Stimulated activated naive B cell treated with anti-CD40 and anti-IgM and Interleukin-4, amounts not matched to agents 10 μg/mL and 1 μg/mL and 100 μg/mL, for 72 hours (primary cell): ENCODE data around the gene CDC42EP4.

ENCODE experiments used
- ATAC-seq, 2 donors: fragments of 150-1000 bp; cut with Tn5 transposase; replicated peaks; 2 replicates each; pipeline ENCODE4 v1.10.0; 2021; ENCODE audit warnings: moderate library complexity in 1 of 2
- DNase-seq: peaks from one replicate; pipeline ENCODE4 v3.0.0; 2021
- H3K27ac Mint-ChIP-seq: one replicate; pipeline ENCODE4 v1.8.0; 2022; ENCODE audit warnings: mild to moderate bottlenecking, mixed read lengths
- H3K27me3 Mint-ChIP-seq, 2 donors: one replicate each; pipeline ENCODE4 v1.8.0; 2022; ENCODE audit warnings: mixed read lengths in 2 of 2
- H3K36me3 Mint-ChIP-seq, 2 donors: one replicate each; pipeline ENCODE4 v1.8.0; 2022; ENCODE audit warnings: mixed read lengths in 2 of 2, mild to moderate bottlenecking in 1 of 2
- H3K4me1 Mint-ChIP-seq, 2 donors: one replicate each; pipeline ENCODE4 v1.8.0; 2022; ENCODE audit warnings: mixed read lengths in 2 of 2, mild to moderate bottlenecking in 1 of 2
- H3K4me3 Mint-ChIP-seq, 2 donors: one replicate each; pipeline ENCODE4 v1.8.0; 2022; ENCODE audit warnings: mild to moderate bottlenecking in 2 of 2, mixed read lengths in 2 of 2, moderate library complexity in 1 of 2
- H3K9me3 Mint-ChIP-seq, 2 donors: one replicate each; pipeline ENCODE4 v1.8.0; 2022; ENCODE audit warnings: mixed read lengths in 2 of 2, mild to moderate bottlenecking in 1 of 2

Gene CDC42EP4, protein sequence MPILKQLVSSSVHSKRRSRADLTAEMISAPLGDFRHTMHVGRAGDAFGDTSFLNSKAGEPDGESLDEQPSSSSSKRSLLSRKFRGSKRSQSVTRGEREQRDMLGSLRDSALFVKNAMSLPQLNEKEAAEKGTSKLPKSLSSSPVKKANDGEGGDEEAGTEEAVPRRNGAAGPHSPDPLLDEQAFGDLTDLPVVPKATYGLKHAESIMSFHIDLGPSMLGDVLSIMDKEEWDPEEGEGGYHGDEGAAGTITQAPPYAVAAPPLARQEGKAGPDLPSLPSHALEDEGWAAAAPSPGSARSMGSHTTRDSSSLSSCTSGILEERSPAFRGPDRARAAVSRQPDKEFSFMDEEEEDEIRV

DNA sequence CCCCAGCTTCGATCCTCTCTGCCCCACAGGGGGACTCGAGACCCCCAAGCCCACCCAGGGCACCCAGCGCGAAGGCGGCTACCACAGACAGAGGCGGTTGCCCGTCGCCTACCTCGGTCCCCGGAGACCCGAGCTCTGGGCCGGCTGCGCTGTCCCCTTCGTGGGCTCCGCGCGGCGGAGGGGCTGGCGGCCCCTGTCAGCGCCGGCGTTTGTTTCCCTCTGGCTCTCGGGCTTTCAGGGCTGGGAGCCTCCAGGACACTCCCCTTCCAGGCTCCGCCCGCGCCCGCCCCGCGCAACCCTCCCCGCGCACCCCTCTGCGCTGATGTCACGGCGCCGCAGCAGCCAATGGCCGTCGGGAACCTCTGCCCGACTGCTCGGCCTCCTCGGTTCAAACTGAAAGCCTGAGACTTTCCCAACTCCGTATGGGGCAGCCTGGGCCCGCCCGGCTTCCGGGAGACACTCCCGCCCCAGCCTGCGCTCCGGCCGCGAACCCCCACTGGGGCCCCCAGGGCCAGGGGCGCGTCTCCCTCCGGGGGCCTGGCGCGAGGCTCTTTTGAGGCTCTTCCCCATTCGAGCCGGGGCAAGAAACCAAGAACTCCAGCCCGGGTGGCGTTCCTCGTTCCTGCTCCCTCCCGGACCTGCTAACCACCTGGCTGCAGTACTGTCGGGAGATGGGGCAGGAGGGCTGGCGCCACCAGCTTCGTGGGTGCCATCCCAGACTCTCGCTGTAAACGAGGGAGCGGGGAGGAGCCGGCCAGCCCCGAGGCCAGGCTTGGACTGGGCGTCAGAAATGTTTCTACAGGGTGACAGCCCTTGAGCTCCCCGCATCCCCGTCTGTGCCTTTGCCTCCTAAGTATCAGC, at the start of gene CDC42EP4:
Gene CDC42EP4, minus strand, starts transcription at position 221 of the 861 bp plus-strand sequence. CDS start 25,501 bp downstream, outside the sequence.
- Mint-ChIP-seq H3K27me3 (peaks cover 9 to 21% of the 10 kb centered on the region in 2 donors), H3K4me3 (peak within 1 kb of the TSS; percentile 83 to 86), H3K36me3 (no peaks in the 10 kb centered on the region), H3K27ac (no peak within 1 kb of the TSS), H3K9me3 (no peaks in the 10 kb centered on the region), H3K4me1 (peaks cover 18 to 30% of the 10 kb centered on the region in 2 donors)
- ATAC-seq (peak; percentile 88 to 89), DNase-seq (peak; percentile 71)

DNA sequence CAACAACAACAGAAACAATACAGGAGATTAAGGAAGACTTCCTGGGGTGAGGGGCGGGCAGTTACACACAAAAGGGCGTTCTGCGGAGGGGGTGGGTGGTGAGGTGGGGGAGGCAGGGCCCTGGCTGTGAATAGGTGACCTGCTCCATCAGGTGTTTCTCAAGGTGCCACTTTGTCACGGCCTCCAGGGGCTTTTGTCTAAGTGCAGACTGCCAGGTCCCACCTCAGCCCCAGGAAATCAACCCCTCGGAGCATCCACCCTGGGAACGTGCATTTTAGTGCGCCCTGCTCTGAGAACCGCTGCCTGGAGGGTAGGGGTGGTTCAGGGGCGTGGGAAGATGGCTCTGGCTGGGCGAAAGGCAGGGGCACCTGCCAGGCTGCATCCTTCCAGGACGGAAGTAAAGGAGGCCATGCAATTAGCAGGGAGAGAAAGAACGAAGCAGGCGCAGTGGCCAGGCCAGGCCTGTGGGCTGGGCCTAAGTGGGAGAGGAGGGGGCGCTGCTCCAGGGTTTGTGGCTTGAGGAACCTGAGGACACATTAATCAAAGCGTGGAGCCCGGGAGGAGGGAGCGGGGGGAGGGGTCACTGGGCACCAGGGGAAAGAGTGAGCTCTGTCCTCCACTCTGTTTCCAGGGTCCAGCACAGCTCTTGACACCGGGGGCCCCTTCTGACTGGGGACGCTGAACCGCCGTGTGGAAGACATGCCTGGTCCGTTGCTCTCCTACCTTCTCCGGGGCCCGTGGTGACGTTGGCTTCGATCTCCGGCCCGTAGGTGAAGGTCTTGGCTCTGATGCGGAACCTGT, 49.4 kb upstream of the CDC42EP4 start:
- DNase-seq, result no peak
- no peaks in the 10 kb centered on the region for H3K27me3 Mint-ChIP-seq
- H3K9me3 Mint-ChIP-seq, result no peaks in the 10 kb centered on the region
- no peak for ATAC-seq
- H3K27ac Mint-ChIP-seq, result no peak overlapping the region
- peaks cover 13 to 14% of the 10 kb centered on the region in 2 donors for H3K36me3 Mint-ChIP-seq
- peaks cover 0 to 3% of the 10 kb centered on the region in 2 donors for H3K4me1 Mint-ChIP-seq
- no peak overlapping the region for H3K4me3 Mint-ChIP-seq

DNA sequence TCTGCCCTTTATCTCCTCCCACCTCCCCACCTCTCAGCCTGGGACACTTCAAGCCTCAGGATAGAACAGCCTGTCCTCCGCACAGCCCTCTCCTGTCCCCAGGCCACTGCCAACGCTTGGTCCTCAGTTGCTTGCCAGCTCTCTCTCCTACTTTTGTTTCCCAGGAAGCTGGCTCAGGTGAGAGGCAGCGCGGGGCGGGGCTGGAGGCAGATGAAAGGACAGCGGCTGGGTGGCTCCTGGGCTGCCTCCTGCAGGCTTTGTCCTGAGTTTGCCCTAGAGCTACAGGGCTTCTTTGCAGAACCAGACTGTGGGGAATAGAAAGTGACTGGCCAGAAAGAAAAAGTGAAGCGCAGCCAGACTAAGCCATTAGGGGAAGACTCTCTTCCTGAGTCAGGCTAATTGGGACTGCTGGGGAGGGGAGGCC, 48.2 kb upstream of the CDC42EP4 start:
- H3K27ac Mint-ChIP-seq, result no peak overlapping the region
- no peaks in the 10 kb centered on the region for H3K9me3 Mint-ChIP-seq
- ATAC-seq (no peak), DNase-seq (no peak)
- peaks cover 0 to 2% of the 10 kb centered on the region in 2 donors for H3K4me1 Mint-ChIP-seq
- peaks cover 6 to 9% of the 10 kb centered on the region in 2 donors for H3K36me3 Mint-ChIP-seq
- no peak overlapping the region for H3K4me3 Mint-ChIP-seq
- H3K27me3 Mint-ChIP-seq, result no peaks in the 10 kb centered on the region

DNA sequence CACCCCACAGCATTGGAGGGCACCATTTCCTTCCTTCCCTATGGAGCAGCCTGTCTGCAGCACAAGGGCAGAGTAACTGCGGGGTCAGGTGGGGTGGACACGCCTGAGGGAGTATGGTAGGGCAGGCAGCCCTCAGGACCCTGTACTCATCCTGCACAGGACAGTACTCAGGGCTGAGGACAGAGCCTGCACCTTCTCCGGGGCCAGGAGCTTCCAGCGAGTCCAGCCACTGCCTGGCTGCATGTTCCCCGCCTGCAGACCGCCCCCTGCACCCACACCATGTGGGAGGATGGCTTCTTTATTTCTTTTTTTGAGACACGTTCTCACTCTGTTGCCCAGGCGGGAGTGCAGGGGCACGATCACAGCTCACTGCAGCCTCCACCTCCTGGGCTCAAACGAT, 47.6 kb upstream of the CDC42EP4 start:
- H3K4me3 Mint-ChIP-seq, result no peak overlapping the region
- no peak overlapping the region for H3K27ac Mint-ChIP-seq
- no peaks in the 10 kb centered on the region for H3K27me3 Mint-ChIP-seq
- ATAC-seq (no peak), DNase-seq (no peak)
- H3K4me1 Mint-ChIP-seq, result peaks cover 0 to 2% of the 10 kb centered on the region in 2 donors
- H3K36me3 Mint-ChIP-seq, result peaks cover 3 to 6% of the 10 kb centered on the region in 2 donors
- H3K9me3 Mint-ChIP-seq, result no peaks in the 10 kb centered on the region

DNA sequence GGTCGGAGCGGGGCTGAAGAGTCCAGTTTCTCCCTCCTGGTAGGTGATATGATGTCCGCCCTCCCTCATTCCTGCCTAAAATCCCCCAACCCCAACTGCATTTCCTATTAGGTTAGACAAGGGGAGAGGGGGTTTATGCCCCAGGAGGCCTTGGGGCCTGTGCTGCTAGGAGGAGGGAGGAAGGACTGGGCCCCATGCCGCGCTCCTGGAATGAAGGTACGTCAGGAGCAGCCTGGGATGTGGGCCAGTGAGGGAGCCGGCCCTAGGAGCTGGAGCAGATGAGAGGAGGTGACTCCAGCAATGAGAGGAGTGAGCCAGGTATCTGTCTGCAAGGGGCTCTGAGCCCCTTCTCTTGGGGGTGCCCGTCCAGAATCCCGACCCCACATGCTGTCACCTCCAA, 46.9 kb upstream of the CDC42EP4 start:
- ATAC-seq (no peak), DNase-seq (no peak)
- Mint-ChIP-seq H3K4me1 (peaks cover 0 to 2% of the 10 kb centered on the region in 2 donors), H3K27ac (no peak overlapping the region), H3K36me3 (peaks cover 3 to 6% of the 10 kb centered on the region in 2 donors), H3K4me3 (no peak overlapping the region), H3K9me3 (no peaks in the 10 kb centered on the region), H3K27me3 (no peaks in the 10 kb centered on the region)

DNA sequence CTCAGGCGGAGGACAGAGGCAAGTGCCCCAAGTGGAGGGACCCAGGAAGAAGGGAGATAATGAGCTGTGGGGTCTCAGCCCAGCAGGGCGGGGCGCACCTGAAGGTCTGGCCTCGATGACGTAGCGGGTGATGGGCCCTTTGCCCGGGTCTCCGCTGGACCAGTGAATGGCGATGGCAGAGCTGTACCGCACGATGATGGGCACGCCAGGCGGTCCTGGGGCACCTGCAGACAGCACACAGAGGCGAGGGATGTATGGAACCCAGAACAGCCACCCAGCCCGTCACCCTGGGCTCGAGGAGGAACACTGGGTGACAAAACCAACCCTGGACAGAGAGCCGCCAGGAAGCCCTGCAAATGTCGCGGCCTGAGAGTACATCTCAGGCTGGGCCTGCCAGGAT, 46.2 kb upstream of the CDC42EP4 start:
- H3K27ac Mint-ChIP-seq, result no peak overlapping the region
- no peak overlapping the region for H3K4me3 Mint-ChIP-seq
- H3K9me3 Mint-ChIP-seq, result no peaks in the 10 kb centered on the region
- H3K27me3 Mint-ChIP-seq, result no peaks in the 10 kb centered on the region
- peaks cover 3 to 6% of the 10 kb centered on the region in 2 donors for H3K36me3 Mint-ChIP-seq
- H3K4me1 Mint-ChIP-seq, result peaks cover 0 to 2% of the 10 kb centered on the region in 2 donors
- DNase-seq, result no peak
- no peak for ATAC-seq

DNA sequence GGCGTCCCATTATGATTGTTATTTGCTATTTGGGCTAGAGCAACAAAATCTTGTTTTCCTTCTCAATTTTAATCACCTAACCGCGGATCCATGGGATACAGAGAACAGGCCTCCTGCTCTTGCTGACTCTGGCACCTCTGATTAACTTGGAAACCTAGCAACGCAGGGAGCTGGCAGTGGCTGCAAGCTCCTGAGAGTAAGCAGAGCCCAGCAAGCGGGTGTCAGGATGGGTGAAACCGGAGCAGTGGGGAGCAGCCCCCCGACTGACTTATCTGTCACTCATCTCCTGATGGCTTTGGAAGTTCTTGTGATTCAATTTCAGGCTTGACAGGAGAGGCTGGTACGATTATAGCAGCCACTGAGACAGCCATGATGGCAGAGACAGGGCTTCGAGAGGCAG, 45.5 kb upstream of the CDC42EP4 start:
- no peak overlapping the region for H3K4me3 Mint-ChIP-seq
- H3K27ac Mint-ChIP-seq, result no peak overlapping the region
- no peaks in the 10 kb centered on the region for H3K27me3 Mint-ChIP-seq
- H3K36me3 Mint-ChIP-seq, result peaks cover 5 to 8% of the 10 kb centered on the region in 2 donors
- peaks cover 0 to 2% of the 10 kb centered on the region in 2 donors for H3K4me1 Mint-ChIP-seq
- H3K9me3 Mint-ChIP-seq, result no peaks in the 10 kb centered on the region
- DNase-seq (no peak), ATAC-seq (no peak)

DNA sequence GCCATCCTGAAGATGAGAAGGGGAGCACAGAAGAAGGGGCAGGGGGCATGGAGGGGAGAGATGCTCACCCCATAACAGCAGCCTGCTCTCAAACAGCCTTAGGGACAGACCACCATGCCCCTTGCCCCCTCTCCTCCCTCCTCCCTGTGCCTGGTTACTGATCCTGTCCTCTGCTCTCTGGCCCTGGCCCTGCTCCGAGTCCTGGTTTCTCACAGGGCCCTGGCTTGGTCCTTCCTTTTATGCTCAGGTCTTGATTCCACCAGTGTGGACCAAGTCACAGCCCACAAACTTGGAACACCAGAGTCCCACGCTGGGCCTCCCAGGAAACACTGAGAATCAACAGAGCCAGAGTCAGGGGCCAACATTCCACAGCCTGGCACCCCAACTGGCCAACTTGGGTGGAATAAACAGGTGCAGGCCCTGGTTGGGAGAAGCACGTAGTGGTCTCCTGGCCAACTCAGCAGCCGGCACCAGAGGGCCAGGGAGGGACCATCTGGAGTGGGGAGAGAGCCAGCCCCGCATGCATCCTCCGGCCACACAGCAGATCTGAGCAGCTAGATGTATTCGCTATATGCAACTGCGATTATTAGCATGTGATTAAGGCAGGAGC, 44.9 kb upstream of the CDC42EP4 start:
- H3K27ac Mint-ChIP-seq, result peak overlapping the region; percentile 81
- no peaks in the 10 kb centered on the region for H3K27me3 Mint-ChIP-seq
- H3K4me3 Mint-ChIP-seq, result no peak overlapping the region
- DNase-seq, result no peak
- peaks cover 0 to 2% of the 10 kb centered on the region in 2 donors for H3K4me1 Mint-ChIP-seq
- no peaks in the 10 kb centered on the region for H3K9me3 Mint-ChIP-seq
- ATAC-seq, result no peak
- peaks cover 10 to 11% of the 10 kb centered on the region in 2 donors for H3K36me3 Mint-ChIP-seq

DNA sequence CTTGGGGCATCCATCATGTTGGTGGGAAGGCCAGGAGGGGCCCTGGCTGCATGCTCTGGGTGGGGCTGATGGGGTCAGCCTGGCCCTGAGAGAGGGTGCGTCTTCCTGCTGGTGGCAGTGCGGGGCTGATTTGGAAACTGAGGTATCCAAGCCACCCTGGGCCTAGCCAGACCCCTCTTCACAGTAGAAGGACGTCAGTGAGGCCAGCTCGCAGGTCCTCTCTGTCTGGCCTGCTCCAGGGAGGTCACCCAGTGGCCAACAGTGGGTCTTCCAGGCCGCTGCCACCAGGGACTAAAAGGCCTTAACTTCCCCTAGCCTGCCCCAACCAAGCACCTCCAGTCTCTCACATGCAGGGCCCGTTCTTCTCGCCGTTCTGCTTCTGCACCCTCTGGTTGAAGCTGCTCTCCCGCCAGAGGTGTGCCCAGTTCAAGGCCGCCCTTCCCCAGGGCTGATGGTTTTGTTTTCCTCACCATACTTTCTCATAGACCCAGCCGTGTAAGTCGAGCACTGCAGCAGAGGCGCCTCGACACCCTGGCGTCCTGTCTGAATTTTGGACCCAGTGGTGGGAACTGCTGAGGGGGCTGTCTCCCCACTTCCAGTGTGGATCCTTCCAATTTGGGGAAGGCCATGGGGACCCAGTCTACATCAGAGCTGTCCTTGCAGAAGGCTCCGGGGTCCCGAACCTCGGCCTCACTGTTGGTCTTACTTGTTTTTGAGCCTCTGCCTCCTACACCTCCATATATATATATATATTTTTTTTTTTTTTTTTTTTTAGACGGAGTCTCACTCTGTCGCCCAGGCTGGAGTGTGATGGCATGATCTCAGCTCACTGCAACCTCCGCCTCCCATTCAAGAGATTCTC, 42.9 kb upstream of the CDC42EP4 start:
- Mint-ChIP-seq H3K27me3 (no peaks in the 10 kb centered on the region), H3K4me1 (no peaks in the 10 kb centered on the region), H3K36me3 (peaks cover 9 to 10% of the 10 kb centered on the region in 2 donors), H3K27ac (no peak overlapping the region), H3K4me3 (no peak overlapping the region), H3K9me3 (no peaks in the 10 kb centered on the region)
- ATAC-seq (no peak), DNase-seq (no peak)

DNA sequence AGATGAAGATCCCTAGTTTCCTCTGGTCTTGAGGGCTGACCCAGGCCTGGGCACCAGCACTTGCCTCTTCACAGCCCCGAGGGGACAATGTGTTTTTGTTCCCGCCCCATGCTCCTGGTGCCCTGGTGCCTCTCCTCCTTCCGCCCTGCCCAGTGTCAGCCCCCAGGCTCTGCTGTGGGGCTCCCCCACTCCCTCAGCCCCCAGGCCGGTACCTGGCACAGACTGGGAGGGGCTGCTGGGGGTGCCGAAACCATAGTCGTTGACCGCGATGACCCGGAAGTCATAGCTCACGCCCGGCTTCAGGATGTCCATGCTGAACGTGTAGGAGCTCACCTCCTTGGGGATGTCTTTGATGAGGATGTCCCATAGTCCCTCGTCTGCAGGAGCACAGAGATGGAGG, 40.5 kb upstream of the CDC42EP4 start:
- ATAC-seq (no peak), DNase-seq (no peak)
- Mint-ChIP-seq H3K4me3 (no peak overlapping the region), H3K27me3 (no peaks in the 10 kb centered on the region), H3K27ac (no peak overlapping the region), H3K4me1 (no peaks in the 10 kb centered on the region), H3K36me3 (peaks cover 11 to 12% of the 10 kb centered on the region in 2 donors), H3K9me3 (no peaks in the 10 kb centered on the region)

DNA sequence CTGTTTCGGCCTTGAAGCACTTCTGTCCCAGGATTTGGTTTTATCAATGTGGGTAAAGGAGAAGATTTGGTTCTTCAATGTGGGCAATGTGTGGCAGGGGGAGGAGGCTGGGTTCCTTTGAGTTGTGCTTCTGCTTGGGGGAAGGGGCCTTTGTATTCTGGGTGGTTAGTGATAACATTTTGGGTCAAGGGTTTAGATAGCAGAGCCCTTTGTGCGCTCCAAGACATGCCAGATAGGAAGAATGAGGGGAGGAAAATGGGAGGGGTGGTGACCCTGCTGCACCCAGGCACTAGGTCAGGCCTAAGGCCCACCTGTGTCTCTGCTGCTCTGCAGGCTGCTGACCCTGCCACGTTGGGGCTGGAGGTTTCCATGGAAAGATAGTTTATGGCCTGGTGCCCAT, 40.0 kb upstream of the CDC42EP4 start:
- Mint-ChIP-seq H3K4me3 (no peak overlapping the region), H3K9me3 (no peaks in the 10 kb centered on the region), H3K36me3 (peaks cover 11 to 12% of the 10 kb centered on the region in 2 donors), H3K27ac (no peak overlapping the region), H3K4me1 (no peaks in the 10 kb centered on the region), H3K27me3 (no peaks in the 10 kb centered on the region)
- ATAC-seq, result no peak
- no peak for DNase-seq

DNA sequence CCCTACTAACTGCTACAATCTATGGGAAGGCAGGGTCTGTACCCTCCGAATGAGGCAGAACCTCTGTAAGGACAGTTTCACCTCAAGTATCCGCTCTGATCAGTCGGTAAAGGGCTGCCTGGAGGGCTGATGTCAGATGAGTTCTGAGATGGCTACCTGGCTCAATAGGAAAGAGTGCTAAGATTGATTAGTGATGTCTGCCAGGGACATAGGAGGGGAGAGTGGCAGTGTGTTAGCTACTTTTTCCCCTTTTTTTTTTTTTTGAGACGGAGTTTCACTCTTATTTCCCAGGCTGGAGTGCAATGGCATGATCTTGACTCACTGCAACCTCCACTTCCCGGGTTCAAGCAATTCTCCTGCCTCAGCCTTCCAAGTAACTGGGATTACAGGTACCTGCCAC, 39.1 kb upstream of the CDC42EP4 start:
- H3K36me3 Mint-ChIP-seq, result peaks cover 8 to 12% of the 10 kb centered on the region in 2 donors
- H3K4me3 Mint-ChIP-seq, result no peak overlapping the region
- no peaks in the 10 kb centered on the region for H3K9me3 Mint-ChIP-seq
- no peaks in the 10 kb centered on the region for H3K4me1 Mint-ChIP-seq
- H3K27me3 Mint-ChIP-seq, result no peaks in the 10 kb centered on the region
- DNase-seq, result no peak
- ATAC-seq, result no peak
- no peak overlapping the region for H3K27ac Mint-ChIP-seq

DNA sequence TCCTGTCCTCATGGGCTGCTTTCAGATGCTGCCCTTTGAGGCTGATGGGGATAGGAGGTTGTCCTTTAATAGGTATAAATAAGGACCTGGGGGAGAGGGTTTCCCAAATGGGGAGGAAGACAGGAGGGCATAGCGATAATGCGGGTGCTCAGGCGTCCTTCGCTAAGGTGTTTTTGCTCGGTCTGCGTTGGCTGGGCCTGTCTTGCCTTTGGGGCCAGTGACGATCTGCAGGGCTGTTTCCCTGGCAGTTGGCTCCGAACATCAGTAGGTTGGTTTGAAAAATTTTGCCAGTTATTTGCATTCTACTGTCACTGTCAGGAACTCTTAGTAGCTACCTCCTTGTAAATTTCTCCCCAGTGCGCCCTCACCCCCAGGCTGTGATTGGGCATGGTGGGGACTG, 37.8 kb upstream of the CDC42EP4 start:
- no peaks in the 10 kb centered on the region for H3K4me1 Mint-ChIP-seq
- H3K27me3 Mint-ChIP-seq, result no peaks in the 10 kb centered on the region
- peaks cover 8 to 12% of the 10 kb centered on the region in 2 donors for H3K36me3 Mint-ChIP-seq
- no peak for DNase-seq
- no peak overlapping the region for H3K27ac Mint-ChIP-seq
- ATAC-seq, result no peak
- H3K4me3 Mint-ChIP-seq, result no peak overlapping the region
- H3K9me3 Mint-ChIP-seq, result no peaks in the 10 kb centered on the region
